SK-N-SH (cell line): Measurements from ENCODE around the gene PTMS. TPM values are rescaled to one million over a fixed set of nuclear protein-coding genes. Genes with fewer than 3 reads are reported as not detected.

ENCODE experiments used
- CTCF ChIA-PET: fragments of 300-600, 350-600 bp; formaldehyde crosslinking; extraction: SDS; loops from one replicate; lab custom pipeline; 2021; lab: Yijun Ruan, JAX
- POLR2A ChIA-PET: fragments of 350-600 bp; sonication (Branson Sonifier 250); formaldehyde crosslinking; extraction: SDS; loops from one replicate; lab custom pipeline; 2020; ENCODE audit warnings: antibody characterized with exemption, inconsistent platforms; lab: Yijun Ruan, JAX
- DNase-seq: peaks from one replicate; pipeline ENCODE4 v3.0.0; 2012
- H2AFZ ChIP-seq: fragments of 200-600 bp; sonication (generic); 2 replicates; pipeline ENCODE4 v1.8.1; 2016; ENCODE audit warnings: antibody characterized with exemption, mild to moderate bottlenecking, low read depth
- H3F3A ChIP-seq: fragments of 200-600 bp; sonication (generic); replicated peaks from 2 replicates; pipeline ENCODE3; 2016; ENCODE audit warnings: antibody characterized with exemption, mild to moderate bottlenecking; ENCODE audit not compliant: insufficient read depth
- H3K27ac ChIP-seq, 2 experiments: fragments of 200-500 bp in 1 of 2; fragments of 200-600 bp in 1 of 2; sonication (Bioruptor generic) in 1 of 2; sonication (generic), shearing (Covaris generic) in 1 of 2; 2 replicates each; pipeline versions ENCODE4 v1.5.1 to v1.6.1; 2014 to 2016; ENCODE audit warnings: low read depth in 2 of 2, inconsistent platforms in 1 of 2, low read length in 1 of 2, mild to moderate bottlenecking in 1 of 2, mixed read lengths in 1 of 2
- H3K27me3 ChIP-seq: fragments of 200-600 bp; sonication (generic), shearing (Covaris generic); 2 replicates; pipeline ENCODE4 v1.6.1; 2016; ENCODE audit warnings: mixed run types; ENCODE audit not compliant: insufficient read depth
- H3K36me3 ChIP-seq, 2 experiments: fragments of 200-500 bp in 1 of 2; fragments of 200-600 bp in 1 of 2; sonication (Bioruptor generic) in 1 of 2; sonication (generic) in 1 of 2; replicated peaks in 1 of 2; 2 replicates each; pipeline versions ENCODE3 to v1.5.1; 2014 to 2016; ENCODE audit warnings: low read length in 1 of 2, mild to moderate bottlenecking in 1 of 2; ENCODE audit not compliant: insufficient read depth in 2 of 2, control insufficient read depth in 1 of 2
- H3K4me1 ChIP-seq, 2 experiments: fragments of 200-500 bp in 1 of 2; fragments of 200-600 bp in 1 of 2; sonication (Bioruptor generic) in 1 of 2; sonication (generic), shearing (Covaris generic) in 1 of 2; 2 replicates each; pipeline versions ENCODE4 v1.5.1 to v1.6.1; 2014 to 2016; ENCODE audit warnings: low read depth in 1 of 2, low read length in 1 of 2, mixed run types in 1 of 2; ENCODE audit not compliant: insufficient read depth in 2 of 2, control insufficient read depth in 1 of 2
- H3K4me2 ChIP-seq: fragments of 200-600 bp; sonication (generic), shearing (Covaris generic); 2 replicates; pipeline ENCODE4 v1.6.1; 2017; ENCODE audit warnings: mixed run types
- H3K4me3 ChIP-seq, 2 experiments: fragments of 200-500 bp in 1 of 2; fragments of 200-600 bp in 1 of 2; sonication (Bioruptor generic) in 1 of 2; sonication (generic), shearing (Covaris generic) in 1 of 2; 2 replicates each; pipeline versions ENCODE4 v1.5.1 to v1.8.1; 2014 to 2016; ENCODE audit warnings: low read depth in 2 of 2, inconsistent platforms in 1 of 2, low read length in 1 of 2, mild to moderate bottlenecking in 1 of 2, mixed read lengths in 1 of 2, moderate library complexity in 1 of 2
- H3K79me2 ChIP-seq: fragments of 200-600 bp; sonication (generic); 2 replicates; pipeline ENCODE4 v1.8.1; 2017; ENCODE audit warnings: mild to moderate bottlenecking; ENCODE audit not compliant: insufficient read depth
- H3K9ac ChIP-seq: fragments of 200-600 bp; sonication (generic); 2 replicates; pipeline ENCODE4 v1.6.1; 2017; ENCODE audit warnings: mixed run types
- H3K9me2 ChIP-seq: fragments of 200-600 bp; sonication (generic); 2 replicates; pipeline ENCODE4 v1.6.1; 2017; ENCODE audit warnings: mixed run types
- H3K9me3 ChIP-seq: fragments of 200-600 bp; sonication (generic); 2 replicates; pipeline ENCODE4 v1.6.1; 2017; ENCODE audit warnings: mixed run types, mild to moderate bottlenecking, moderate library complexity
- H4K20me1 ChIP-seq: fragments of 200-600 bp; sonication (generic); 2 replicates; pipeline ENCODE4 v1.6.1; 2017; ENCODE audit warnings: mild to moderate bottlenecking, mixed run types; ENCODE audit not compliant: insufficient read depth
- EP300 ChIP-seq, 2 experiments: IDR thresholded peaks; 2 replicates each; pipeline versions ENCODE4 v1.4.0 to v1.6.1; 2012; ENCODE audit warnings: borderline replicate concordance in 1 of 2, low read depth in 1 of 2, low read length in 1 of 2
- EZH2phosphoT487 ChIP-seq: fragments of 200-600 bp; sonication (generic); IDR thresholded peaks from 2 replicates; pipeline ENCODE4 v1.6.1; 2017; ENCODE audit warnings: low read depth, mixed run types, mild to moderate bottlenecking, antibody characterized with exemption, moderate library complexity, borderline replicate concordance
- FOXM1 ChIP-seq: IDR thresholded peaks from 2 replicates; pipeline ENCODE4 v1.4.0; 2012; ENCODE audit warnings: low read depth, mild to moderate bottlenecking
- GABPA ChIP-seq: IDR thresholded peaks from 2 replicates; pipeline ENCODE4 v1.4.0; 2012; ENCODE audit warnings: low read depth, mild to moderate bottlenecking
- MEF2A ChIP-seq: IDR thresholded peaks from 2 replicates; pipeline ENCODE4 v1.4.0; 2012; ENCODE audit warnings: low read depth, borderline replicate concordance
- MXI1 ChIP-seq: IDR thresholded peaks from 2 replicates; pipeline ENCODE4 v1.6.1; 2012; ENCODE audit warnings: mild to moderate bottlenecking, low read depth, low read length, improper control_type of control experiment
- NRF1 ChIP-seq: IDR thresholded peaks from 2 replicates; pipeline ENCODE4 v1.6.1; 2012; ENCODE audit warnings: low read depth, mild to moderate bottlenecking, low read length
- POLR2AphosphoS5 ChIP-seq: IDR thresholded peaks from 2 replicates; pipeline ENCODE4 v1.6.1; 2012; ENCODE audit warnings: low read depth, low read length
- RAD21 ChIP-seq: IDR thresholded peaks from 2 replicates; pipeline ENCODE4 v1.6.1; 2012; ENCODE audit warnings: mild to moderate bottlenecking, low read length
- RFX5 ChIP-seq: IDR thresholded peaks from 2 replicates; pipeline ENCODE4 v1.6.1; 2012; ENCODE audit warnings: mild to moderate bottlenecking, improper control_type of control experiment, low read length
- SIN3A ChIP-seq: IDR thresholded peaks from 2 replicates; pipeline ENCODE4 v1.6.1; 2012; ENCODE audit warnings: low read depth, mild to moderate bottlenecking, low read length, moderate library complexity, borderline replicate concordance
- TCF12 ChIP-seq: IDR thresholded peaks from 2 replicates; pipeline ENCODE4 v1.4.0; 2012
- TEAD4 ChIP-seq: IDR thresholded peaks from 2 replicates; pipeline ENCODE4 v1.4.0; 2012; ENCODE audit warnings: mild to moderate bottlenecking, borderline replicate concordance; ENCODE audit not compliant: insufficient read depth
- YY1 ChIP-seq: IDR thresholded peaks from 2 replicates; pipeline ENCODE4 v1.4.0; 2012; ENCODE audit warnings: low read depth, mild to moderate bottlenecking
- WGBS: methylation state at CpG from one replicate; pipeline ENCODE4 v1.1.6; 2017; ENCODE audit warnings: low lambda C conversion rate; 5-methylcytosine and 5-hydroxymethylcytosine counted together
- polyA plus RNA-seq, 3 experiments: library from polyadenylated mRNA; depleted of rRNA; stranded (reverse); fragments of >200 nt; gene quantifications; 2 replicates each; pipeline ENCODE4 v1.2.3, GENCODE V29; 2012
- TF ChIP-seq, protein P1 (sequence below): IDR thresholded peaks from 2 replicates; pipeline ENCODE4 v1.4.0; 2012; ENCODE audit warnings: low read depth
- TF ChIP-seq, protein P2 (sequence below): IDR thresholded peaks from 2 replicates; pipeline ENCODE4; 2012
- TF ChIP-seq, protein P3 (sequence below): fragments of 150-350 bp; IDR thresholded peaks from 2 replicates; pipeline ENCODE4 v1.6.1; 2017; ENCODE audit warnings: antibody characterized with exemption, low read length, low read depth, borderline replicate concordance
- TF ChIP-seq, protein P4 (sequence below): fragments of 200-600 bp; sonication (generic); IDR thresholded peaks from 2 replicates; pipeline ENCODE4 v1.6.1; 2017; ENCODE audit warnings: antibody characterized with exemption, mild to moderate bottlenecking, moderate library complexity

The PTMS gene
- polyA plus RNA-seq, 1 of the 3 experiments (the other 2 are of a cell fraction) = 661 TPM

DNA sequence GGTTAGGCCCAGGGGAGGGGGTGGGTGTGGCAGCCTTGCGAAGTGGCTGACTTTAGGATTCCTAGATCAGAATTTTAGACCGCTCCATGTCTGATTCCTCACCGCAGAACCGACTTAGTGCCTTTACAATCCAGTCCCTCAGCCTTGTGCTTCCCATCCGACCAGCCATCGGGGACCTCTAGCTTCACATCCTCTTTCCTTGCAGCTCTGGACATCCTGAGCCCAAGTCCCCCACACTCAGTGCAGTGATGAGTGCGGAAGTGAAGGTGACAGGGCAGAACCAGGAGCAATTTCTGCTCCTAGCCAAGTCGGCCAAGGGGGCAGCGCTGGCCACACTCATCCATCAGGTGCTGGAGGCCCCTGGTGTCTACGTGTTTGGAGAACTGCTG is 41.8 kb upstream of the PTMS start:
- TF ChIP-seq GABPA (no peak), TCF12 (no peak), RFX5 (no peak), FOXM1 (no peak), MEF2A (no peak), MXI1 (no peak; the same call in 1 of the 2 replicates), EP300 (IDR thresholded peaks at IDR 0.05; ENCODE audit: borderline replicate concordance in 1 of 2, low read depth in 1 of 2, low read length in 1 of 2) (no peak), TEAD4 (no peak)
- TF ChIP-seq, protein P1, sequence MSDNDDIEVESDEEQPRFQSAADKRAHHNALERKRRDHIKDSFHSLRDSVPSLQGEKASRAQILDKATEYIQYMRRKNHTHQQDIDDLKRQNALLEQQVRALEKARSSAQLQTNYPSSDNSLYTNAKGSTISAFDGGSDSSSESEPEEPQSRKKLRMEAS = no peak
- DNase-seq = peak; percentile 55
- Histone ChIP-seq H3K4me1 (peaks cover 0 to 9% of the 10 kb centered on the region in 2 experiments; a peak in 1 of 4 replicates), H3K9me3 (no peaks in the 10 kb centered on the region), H2AFZ (peak overlapping the region; percentile 97), H3K79me2 (peaks cover 17% of the 10 kb centered on the region; the same call in 1 of the 2 replicates), H3K4me3 (peak overlapping the region; percentile 57 to 65), H3K36me3 (peaks cover 9 to 21% of the 10 kb centered on the region in 2 experiments), H4K20me1 (no peaks in the 10 kb centered on the region), H3K4me2 (peak overlapping the region; percentile 86), H3K9ac (peak overlapping the region; percentile 66), H3K27me3 (no peaks in the 10 kb centered on the region), H3K9me2 (no peaks in the 10 kb centered on the region), H3F3A (peaks cover 17% of the 10 kb centered on the region), H3K27ac (peak overlapping the region; percentile 84 to 86)
- WGBS = 2% methylated on average over 8 of the region's 10 CpGs
- CTCF ChIA-PET = interaction anchor here (0.6 to 3.3 kb wide), 15 partner anchors 9 to 259 kb away, joined by 3 to 20 read pairs (median 4); partner anchors contain the start of genes MLF2, PTMS and ZNF384
- POLR2A ChIA-PET = interaction anchor here (0.6 to 2.6 kb wide), 18 partner anchors 10 to 219 kb away, joined by 3 to 50 read pairs (median 5); partner anchors contain the start of genes C12orf57, CDCA3, GAPDH and MLF2

DNA sequence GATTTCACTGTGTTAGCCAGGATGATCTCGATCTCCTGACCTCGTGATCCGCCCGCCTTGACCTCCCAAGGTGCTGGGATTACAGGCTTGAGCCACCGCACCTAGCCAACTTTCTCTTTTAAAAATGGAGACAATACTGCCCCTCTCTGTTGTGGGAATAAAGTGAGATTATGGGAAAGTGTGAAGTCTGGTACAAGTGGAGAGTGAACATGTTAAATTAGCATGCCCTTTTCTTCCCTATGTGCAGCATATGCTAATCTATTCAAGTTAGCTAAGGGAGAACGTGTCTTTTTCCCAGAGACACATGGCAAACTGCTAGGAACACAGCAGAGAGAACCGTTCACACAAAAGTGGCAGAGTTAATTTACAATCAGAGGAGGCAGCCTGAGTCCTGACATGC is 40.8 kb upstream of the PTMS start:
- H3K27me3 ChIP-seq = no peaks in the 10 kb centered on the region
- H3K9me3 ChIP-seq = no peaks in the 10 kb centered on the region
- no peaks in the 10 kb centered on the region for H4K20me1 ChIP-seq
- H3F3A ChIP-seq = peaks cover 17% of the 10 kb centered on the region
- peaks cover 0 to 9% of the 10 kb centered on the region in 2 experiments; a peak in 1 of 4 replicates for H3K4me1 ChIP-seq
- peak overlapping the region; percentile 86 for H3K4me2 ChIP-seq
- no peak overlapping the region; a peak in 1 of 4 replicates for H3K4me3 ChIP-seq
- TF ChIP-seq MEF2A (no peak), YY1 (no peak), RAD21 (no peak), MXI1 (no peak), NRF1 (no peak), SIN3A (no peak), POLR2AphosphoS5 (no peak), EZH2phosphoT487 (no peak)
- TF ChIP-seq, protein P2, sequence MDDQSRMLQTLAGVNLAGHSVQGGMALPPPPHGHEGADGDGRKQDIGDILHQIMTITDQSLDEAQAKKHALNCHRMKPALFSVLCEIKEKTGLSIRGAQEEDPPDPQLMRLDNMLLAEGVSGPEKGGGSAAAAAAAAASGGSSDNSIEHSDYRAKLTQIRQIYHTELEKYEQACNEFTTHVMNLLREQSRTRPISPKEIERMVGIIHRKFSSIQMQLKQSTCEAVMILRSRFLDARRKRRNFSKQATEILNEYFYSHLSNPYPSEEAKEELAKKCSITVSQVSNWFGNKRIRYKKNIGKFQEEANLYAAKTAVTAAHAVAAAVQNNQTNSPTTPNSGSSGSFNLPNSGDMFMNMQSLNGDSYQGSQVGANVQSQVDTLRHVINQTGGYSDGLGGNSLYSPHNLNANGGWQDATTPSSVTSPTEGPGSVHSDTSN = no peak
- TF ChIP-seq, protein P3, sequence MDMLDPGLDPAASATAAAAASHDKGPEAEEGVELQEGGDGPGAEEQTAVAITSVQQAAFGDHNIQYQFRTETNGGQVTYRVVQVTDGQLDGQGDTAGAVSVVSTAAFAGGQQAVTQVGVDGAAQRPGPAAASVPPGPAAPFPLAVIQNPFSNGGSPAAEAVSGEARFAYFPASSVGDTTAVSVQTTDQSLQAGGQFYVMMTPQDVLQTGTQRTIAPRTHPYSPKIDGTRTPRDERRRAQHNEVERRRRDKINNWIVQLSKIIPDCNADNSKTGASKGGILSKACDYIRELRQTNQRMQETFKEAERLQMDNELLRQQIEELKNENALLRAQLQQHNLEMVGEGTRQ = no peak
- TF ChIP-seq, protein P4, sequence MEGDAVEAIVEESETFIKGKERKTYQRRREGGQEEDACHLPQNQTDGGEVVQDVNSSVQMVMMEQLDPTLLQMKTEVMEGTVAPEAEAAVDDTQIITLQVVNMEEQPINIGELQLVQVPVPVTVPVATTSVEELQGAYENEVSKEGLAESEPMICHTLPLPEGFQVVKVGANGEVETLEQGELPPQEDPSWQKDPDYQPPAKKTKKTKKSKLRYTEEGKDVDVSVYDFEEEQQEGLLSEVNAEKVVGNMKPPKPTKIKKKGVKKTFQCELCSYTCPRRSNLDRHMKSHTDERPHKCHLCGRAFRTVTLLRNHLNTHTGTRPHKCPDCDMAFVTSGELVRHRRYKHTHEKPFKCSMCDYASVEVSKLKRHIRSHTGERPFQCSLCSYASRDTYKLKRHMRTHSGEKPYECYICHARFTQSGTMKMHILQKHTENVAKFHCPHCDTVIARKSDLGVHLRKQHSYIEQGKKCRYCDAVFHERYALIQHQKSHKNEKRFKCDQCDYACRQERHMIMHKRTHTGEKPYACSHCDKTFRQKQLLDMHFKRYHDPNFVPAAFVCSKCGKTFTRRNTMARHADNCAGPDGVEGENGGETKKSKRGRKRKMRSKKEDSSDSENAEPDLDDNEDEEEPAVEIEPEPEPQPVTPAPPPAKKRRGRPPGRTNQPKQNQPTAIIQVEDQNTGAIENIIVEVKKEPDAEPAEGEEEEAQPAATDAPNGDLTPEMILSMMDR = no peak
- TF ChIP-seq, protein P1 = no peak
- WGBS = 95% methylated on average over 7 of the region's 7 CpGs
- no peak overlapping the region for H2AFZ ChIP-seq
- peaks cover 17% of the 10 kb centered on the region; the same call in 1 of the 2 replicates for H3K79me2 ChIP-seq
- ChIA-PET CTCF (interaction anchor here (1.1 to 2.1 kb wide), 7 partner anchors 8 to 144 kb away, joined by 3 to 9 read pairs (median 4); partner anchors contain the start of gene MLF2), POLR2A (interaction anchor here (0.6 to 2.6 kb wide), 3 partner anchors 28 to 42 kb away, joined by 3 to 24 read pairs (median 3); partner anchors contain the start of genes MLF2 and ZNF384)
- no peak for DNase-seq
- no peak overlapping the region for H3K27ac ChIP-seq
- no peaks in the 10 kb centered on the region for H3K9me2 ChIP-seq
- no peak overlapping the region for H3K9ac ChIP-seq
- peaks cover 9 to 30% of the 10 kb centered on the region in 2 experiments for H3K36me3 ChIP-seq
